ENCODE measurements around the gene ADCYAP1.
"Not testable (repeated sequence)": the region's sequence is repeated elsewhere in the genome, so short reads cannot be mapped to it uniquely, and the experiment has no call there.

Gene ADCYAP1

GRCh38 chr18:904218-905090 is at the start of gene ADCYAP1:
ADCYAP1 (plus strand) TSS chr18:904871; CDS start chr18:905387, 516 bp downstream.
- DNase-seq = no peak

- no peak for DNase-seq
Measured at GRCh38 chr18:857986-858385, 46.7 kb upstream of the ADCYAP1 start.

GRCh38 chr18:864872-865273 is 39.8 kb upstream of the ADCYAP1 start:
- peak; percentile 57 for DNase-seq

GRCh38 chr18:867257-867656 is 37.4 kb upstream of the ADCYAP1 start:
- no peak for DNase-seq

GRCh38 chr18:873426-873825 is 31.2 kb upstream of the ADCYAP1 start:
- not testable (repeated sequence) for DNase-seq

- DNase-seq = no peak
Measured at GRCh38 chr18:875912-876311, 28.8 kb upstream of the ADCYAP1 start.

- DNase-seq = no peak
Measured at GRCh38 chr18:877238-877637, 27.4 kb upstream of the ADCYAP1 start.

- DNase-seq = no peak
Measured at GRCh38 chr18:886076-886475, 18.6 kb upstream of the ADCYAP1 start.

- DNase-seq = no peak
Measured at GRCh38 chr18:887716-888115, 17.0 kb upstream of the ADCYAP1 start.

GRCh38 chr18:892316-892715 is 12.4 kb upstream of the ADCYAP1 start:
- no peak for DNase-seq

GRCh38 chr18:896315-896714 is 8.4 kb upstream of the ADCYAP1 start:
- DNase-seq = no peak

- DNase-seq = no peak
Measured at GRCh38 chr18:901761-902160, 2.9 kb upstream of the ADCYAP1 start.

- DNase-seq = no peak
Measured at GRCh38 chr18:902229-902628, 2.4 kb upstream of the ADCYAP1 start.

GRCh38 chr18:903701-904100 is 970 bp upstream of the ADCYAP1 start:
- DNase-seq = peak; percentile 32

- DNase-seq = no peak
Measured at GRCh38 chr18:905307-905947, 756 bp downstream of the ADCYAP1 start.

- no peak for DNase-seq
Measured at GRCh38 chr18:905948-906415, 1.3 kb downstream of the ADCYAP1 start.

GRCh38 chr18:906416-907114 is 1.9 kb downstream of the ADCYAP1 start:
- no peak for DNase-seq

- no peak for DNase-seq
Measured at GRCh38 chr18:907115-907884, 2.6 kb downstream of the ADCYAP1 start.

- DNase-seq = no peak
Measured at GRCh38 chr18:907885-908757, 3.5 kb downstream of the ADCYAP1 start.

- DNase-seq = no peak
Measured at GRCh38 chr18:908758-909724, 4.4 kb downstream of the ADCYAP1 start.
